HepG2 (cell line): ENCODE measurements around the gene MAP3K20. TPM values are rescaled to one million over a fixed set of nuclear protein-coding genes. Genes with fewer than 3 reads are reported as not detected.

Source experiments
- ATAC-seq: fragments of 200-7000 bp; cut with Tn5 transposase; 3 replicates; pipeline ENCODE4 v1.9.1; 2020; ENCODE audit warnings: mild to moderate bottlenecking, moderate library complexity
- BruUV-seq: library from RNA; stranded (reverse); fragments of 400-500 nt; replicated peaks from 2 replicates; lab custom pipeline; 2021; lab: Mats Ljungman, UMichigan
- CTCF ChIA-PET: fragments of 300-600 bp; formaldehyde crosslinking; extraction: SDS; loops from one replicate; lab custom pipeline; 2021; ENCODE audit warnings: low total read pairs, inconsistent platforms, low intra/inter-chr PET ratio; lab: Yijun Ruan, JAX
- POLR2A ChIA-PET: fragments of 350-600 bp; sonication (Branson Sonifier 250); formaldehyde crosslinking; loops from one replicate; lab custom pipeline; 2020; ENCODE audit warnings: antibody characterized with exemption, inconsistent platforms; lab: Yijun Ruan, JAX
- DNase-seq: peaks from one replicate; pipeline ENCODE4 v3.0.0-alpha.2; 2015; ENCODE audit warnings: low spot score
- FAIRE-seq: peaks from 3 replicates; lab custom pipeline; 2011; peaks lifted over from hg19 to GRCh38; lab: Jason Lieb, UNC
- H2AFZ ChIP-seq: one replicate; pipeline ENCODE4 v1.6.1; 2011; ENCODE audit warnings: low read length, inconsistent platforms
- H3K27ac ChIP-seq: fragments of 300-600 bp; 3 replicates; pipeline ENCODE4 v1.8.0; 2011; ENCODE audit warnings: mixed run types, mild to moderate bottlenecking, mixed read lengths, low read length, inconsistent platforms; ENCODE audit not compliant: insufficient read depth; ENCODE audit errors: extremely low read length
- H3K27me3 ChIP-seq, 2 experiments: fragments of 200-600 bp in 1 of 2; 2 replicates in 1 of 2; 3 replicates in 1 of 2; pipeline versions ENCODE4 v1.6.0 to v1.8.0; 2011; ENCODE audit warnings: low read length in 2 of 2, mild to moderate bottlenecking in 2 of 2, moderate library complexity in 2 of 2, inconsistent platforms in 1 of 2; ENCODE audit not compliant: insufficient read depth in 2 of 2, control insufficient read depth in 1 of 2
- H3K36me3 ChIP-seq, 2 experiments: fragments of 200-600 bp in 1 of 2; replicated peaks in 1 of 2; 2 replicates in 1 of 2; 3 replicates in 1 of 2; pipeline versions ENCODE4 v1.5.1 to v1.8.0; 2011; ENCODE audit warnings: low read length in 2 of 2, inconsistent platforms in 1 of 2; ENCODE audit not compliant: insufficient read depth in 2 of 2, control insufficient read depth in 1 of 2
- H3K4me1 ChIP-seq: 2 replicates; pipeline ENCODE4 v1.5.1; 2012; ENCODE audit warnings: low read length, inconsistent platforms; ENCODE audit not compliant: insufficient read depth
- H3K4me2 ChIP-seq: 2 replicates; pipeline ENCODE4 v1.6.0; 2011; ENCODE audit warnings: low read depth, low read length, inconsistent platforms
- H3K4me3 ChIP-seq, 3 experiments: fragments of 200-600 bp in 1 of 3; sonication (generic), shearing (Covaris generic) in 1 of 3; replicated peaks in 1 of 3; 2 replicates each; pipeline ENCODE4 v1.5.1; 2011 to 2016; ENCODE audit warnings: low read length in 3 of 3, inconsistent platforms in 2 of 3, low read depth in 2 of 3, mild to moderate bottlenecking in 2 of 3, control low read depth in 1 of 3, mixed read lengths in 1 of 3; ENCODE audit not compliant: insufficient read depth in 1 of 3
- H3K79me2 ChIP-seq: one replicate; pipeline ENCODE4 v1.6.1; 2011; ENCODE audit warnings: low read length, inconsistent platforms; ENCODE audit not compliant: insufficient read depth
- H3K9ac ChIP-seq: 2 replicates; pipeline ENCODE4 v1.6.0; 2011; ENCODE audit warnings: mild to moderate bottlenecking, low read depth, low read length, inconsistent platforms; ENCODE audit not compliant: insufficient read depth
- H3K9me3 ChIP-seq: 2 replicates; pipeline ENCODE4 v1.5.1; 2012; ENCODE audit warnings: mild to moderate bottlenecking, low read length
- H4K20me1 ChIP-seq: 2 replicates; pipeline ENCODE4 v1.6.0; 2011; ENCODE audit warnings: inconsistent platforms, mild to moderate bottlenecking, low read length, moderate library complexity; ENCODE audit not compliant: insufficient read depth
- AGO2 ChIP-seq: fragments of 200-400 bp; formaldehyde crosslinking; optimal IDR thresholded peaks from 2 replicates; pipeline ENCODE3; 2017; ENCODE audit warnings: mild to moderate bottlenecking, low read depth, low read length, moderate library complexity
- ARHGAP35 ChIP-seq: sonication (generic); formaldehyde crosslinking; IDR thresholded peaks from 2 replicates; pipeline ENCODE4 v1.9.0; 2022; ENCODE audit warnings: mild to moderate bottlenecking, inconsistent platforms, moderate library complexity, missing genetic modification reagents, borderline replicate concordance
- ATAD3A ChIP-seq: sonication (generic); formaldehyde crosslinking; IDR thresholded peaks from 2 replicates; pipeline ENCODE4 v1.4.0; 2020; ENCODE audit warnings: missing genetic modification reagents
- ATF7-NPFF ChIP-seq: sonication (generic); formaldehyde crosslinking; IDR thresholded peaks from 2 replicates; pipeline ENCODE4 v1.8.1; 2023; ENCODE audit warnings: mild to moderate bottlenecking, low read depth, missing genetic modification reagents, moderate library complexity
- CHCHD3 ChIP-seq: sonication (generic); formaldehyde crosslinking; IDR thresholded peaks from 2 replicates; pipeline ENCODE4 v1.8.0; 2022; ENCODE audit warnings: mild to moderate bottlenecking, missing genetic modification reagents, moderate library complexity
- CHD4 ChIP-seq: fragments of 200-600 bp; sonication (generic); IDR thresholded peaks from 2 replicates; pipeline ENCODE4 v1.7.0; 2017; ENCODE audit warnings: mild to moderate bottlenecking, low read length, borderline replicate concordance
- CREB1 ChIP-seq, 2 experiments: fragments of 450-650 bp in 1 of 2; IDR thresholded peaks; 2 replicates each; pipeline ENCODE4 v1.6.1; 2016 to 2017; ENCODE audit warnings: control low read depth in 1 of 2, mild to moderate bottlenecking in 1 of 2, missing compliant biosample characterization in 1 of 2, missing genetic modification characterization in 1 of 2
- FOSL2 ChIP-seq: sonication (generic); formaldehyde crosslinking; IDR thresholded peaks from 2 replicates; pipeline ENCODE4 v1.4.0; 2020; ENCODE audit warnings: missing genetic modification reagents
- HMG20A ChIP-seq: IDR thresholded peaks from 2 replicates; pipeline ENCODE4 v1.6.1; 2016; ENCODE audit warnings: borderline replicate concordance
- KDM6A ChIP-seq: IDR thresholded peaks from 2 replicates; pipeline ENCODE4 v1.6.1; 2016; ENCODE audit warnings: low read depth
- MAFG ChIP-seq: sonication (generic); formaldehyde crosslinking; IDR thresholded peaks from 2 replicates; pipeline ENCODE4 v1.5.1; 2020; ENCODE audit warnings: mild to moderate bottlenecking, missing genetic modification reagents
- MAFK ChIP-seq, 2 experiments: IDR thresholded peaks in 1 of 2; conservative IDR thresholded peaks in 1 of 2; 2 replicates each; pipeline ENCODE4 v1.6.1; 2011; ENCODE audit warnings: improper control_type of control experiment in 2 of 2, low read length in 2 of 2
- NFE2 ChIP-seq: sonication (generic); formaldehyde crosslinking; IDR thresholded peaks from 2 replicates; pipeline ENCODE4 v1.4.0; 2020; ENCODE audit warnings: missing genetic modification reagents
- NR2F2 ChIP-seq: IDR thresholded peaks from 2 replicates; pipeline ENCODE4 v1.6.1; 2012; ENCODE audit warnings: low read depth, inconsistent platforms, borderline replicate concordance
- RBM39 ChIP-seq: fragments of 200-400 bp; formaldehyde crosslinking; IDR thresholded peaks from one replicate; pipeline ENCODE4 v1.6.1; 2018; ENCODE audit warnings: antibody characterized with exemption, mild to moderate bottlenecking, low read depth, low read length; ENCODE audit not compliant: poor library complexity, severe bottlenecking
- SIN3B ChIP-seq: fragments of 150-350 bp; IDR thresholded peaks from 2 replicates; pipeline ENCODE4 v1.6.1; 2014; ENCODE audit warnings: low read length
- SMC3 ChIP-seq: IDR thresholded peaks from 2 replicates; pipeline ENCODE4 v1.6.1; 2011; ENCODE audit warnings: low read length, improper control_type of control experiment
- SOX5 ChIP-seq: IDR thresholded peaks from 2 replicates; pipeline ENCODE4 v1.6.1; 2016; ENCODE audit warnings: borderline replicate concordance
- ZEB1 ChIP-seq: IDR thresholded peaks from 2 replicates; pipeline ENCODE4 v1.6.1; 2012; ENCODE audit warnings: mild to moderate bottlenecking, low read depth, inconsistent platforms; ENCODE audit not compliant: insufficient replicate concordance
- ZNF331 ChIP-seq: sonication (generic); formaldehyde crosslinking; IDR thresholded peaks from 2 replicates; pipeline ENCODE4 v1.4.0; 2020; ENCODE audit warnings: missing genetic modification reagents
- ZNF552 ChIP-seq: sonication (generic); formaldehyde crosslinking; IDR thresholded peaks from 2 replicates; pipeline ENCODE4 v1.9.0; 2022; ENCODE audit warnings: missing genetic modification reagents, mild to moderate bottlenecking, borderline replicate concordance
- ZNF557 ChIP-seq: sonication (generic); formaldehyde crosslinking; IDR thresholded peaks from 2 replicates; pipeline ENCODE4 v1.4.0; 2020; ENCODE audit warnings: missing genetic modification reagents
- ZNF616 ChIP-seq: sonication (generic); formaldehyde crosslinking; IDR thresholded peaks from 2 replicates; pipeline ENCODE4 v1.5.0; 2020; ENCODE audit warnings: low read depth, mild to moderate bottlenecking, missing genetic modification reagents
- ZNF644 ChIP-seq: IDR thresholded peaks from 2 replicates; pipeline ENCODE4 v1.6.1; 2016; ENCODE audit warnings: low read depth
- ZNF768 ChIP-seq: sonication (generic); formaldehyde crosslinking; IDR thresholded peaks from 2 replicates; pipeline ENCODE4 v1.4.0; 2020; ENCODE audit warnings: missing genetic modification reagents
- ZNF883 ChIP-seq: sonication (generic); formaldehyde crosslinking; IDR thresholded peaks from 2 replicates; pipeline ENCODE4 v1.5.1; 2020; ENCODE audit warnings: mild to moderate bottlenecking, missing genetic modification reagents; ENCODE audit errors: not compliant biosample characterization
- WGBS: methylation state at CpG from one replicate; pipeline ENCODE4 v1.1.6; 2017; ENCODE audit warnings: low lambda C conversion rate; 5-methylcytosine and 5-hydroxymethylcytosine counted together
- in situ Hi-C: cut with HindIII; loops from 2 replicates; pipeline ENCODE4 v1.10.0; 2017; ENCODE audit warnings: low pct_unique_long_range_greater_than_20kb; ENCODE audit not compliant: extremely low pct_ligation_motif_present
- intact Hi-C: fragments of 100-400 bp; cut with micrococcal nuclease; formaldehyde crosslinking; loops from one replicate; pipeline ENCODE4 v1.10.0; 2022; ENCODE audit not compliant: unreplicated experiment
- polyA plus RNA-seq, 8 experiments: library from polyadenylated mRNA; depleted of rRNA in 3 of 8; stranded (reverse) in 7 of 8; unstranded in 1 of 8; fragments of >200 nt; fragmentation: Illumina TruSeq in 4 of 8; extraction: Trizol in 4 of 8; gene quantifications; 2 replicates each; pipeline versions ENCODE4 v1.2.1 to v1.2.3, GENCODE V29; 2011 to 2016; ENCODE audit warnings: low read depth in 4 of 8, missing spikeins in 1 of 8, mixed read lengths in 1 of 8; ENCODE audit not compliant: insufficient read depth in 1 of 8
- total RNA-seq, 5 experiments: library from RNA; depleted of rRNA; stranded (reverse); fragments of >200 nt; fragmentation: Illumina TruSeq; extraction: Trizol; gene quantifications; 2 replicates each; pipeline ENCODE4 v1.2.3, GENCODE V29; 2016; ENCODE audit warnings: low read depth in 1 of 5
- TF ChIP-seq, protein P1 (sequence below): sonication (generic); formaldehyde crosslinking; IDR thresholded peaks from 2 replicates; pipeline ENCODE4 v1.5.0; 2020; ENCODE audit warnings: missing genetic modification reagents

MAP3K20 gene
- total and polyA plus RNA-seq, 2 of the 13 experiments (the other 11 are each of a cell fraction or from before 2014, with no cell fraction given), result 5.2 to 13.5 TPM

- H3K4me1 ChIP-seq, result peaks cover 12% of the 10 kb centered on the region
- WGBS, result 94% methylated on average over 4 of the region's 4 CpGs
- H3K4me2 ChIP-seq, result no peak overlapping the region
- no peaks in the 10 kb centered on the region for H4K20me1 ChIP-seq
- H3K27me3 ChIP-seq, result no peaks in the 10 kb centered on the region
- POLR2A ChIA-PET, result no interaction called here
- CTCF ChIA-PET, result no interaction called here
- peak; percentile 15 for DNase-seq
- H3K9ac ChIP-seq, result no peak overlapping the region
- H3K79me2 ChIP-seq, result no peaks in the 10 kb centered on the region
- no TSS peak for BruUV-seq
- intact Hi-C loops, result loop anchor here (10.0 kb wide), 1 partner anchor 134 kb away; the partner anchor contains the start of gene CDCA7
- H3K4me3 ChIP-seq, result no peak overlapping the region
- no peak for ATAC-seq
- in situ Hi-C loops, result no loop called here
- H3K36me3 ChIP-seq, result no peaks in the 10 kb centered on the region
- H3K9me3 ChIP-seq, result no peaks in the 10 kb centered on the region
- FAIRE-seq, result no peak
- no peak overlapping the region for H3K27ac ChIP-seq
- no peak overlapping the region for H2AFZ ChIP-seq
- TF ChIP-seq ZNF883 (CRISPR knock-in tag) (no peak), ATAD3A (CRISPR knock-in tag) (no peak), MAFK (conservative IDR thresholded peaks at IDR 0.05 in 1 of 2, IDR thresholded peaks at IDR 0.05 in 1 of 2; ENCODE audit: low read length in 2 of 2) (peak; percentile 59 to 68; a peak in 3 of 4 replicates), FOSL2 (CRISPR knock-in tag) (no peak), ARHGAP35 (no peak), ZNF644 (CRISPR knock-in tag) (no peak), CHCHD3 (CRISPR knock-in tag) (no peak), NR2F2 (no peak), SIN3B (no peak), ATF7-NPFF (CRISPR knock-in tag) (no peak), ZNF557 (CRISPR knock-in tag) (no peak), ZNF331 (CRISPR knock-in tag) (no peak), NFE2 (CRISPR knock-in tag) (no peak), SOX5 (CRISPR knock-in tag) (no peak), ZNF616 (CRISPR knock-in tag) (no peak), HMG20A (peak; percentile 28; the same call in 1 of the 2 replicates), ZEB1 (no peak), SMC3 (no peak), ZNF552 (CRISPR knock-in tag) (no peak), CHD4 (no peak), KDM6A (CRISPR knock-in tag) (no peak), MAFG (CRISPR knock-in tag) (no peak), RBM39 (no peak), AGO2 (no peak), ZNF768 (no peak), CREB1 (IDR thresholded peaks at IDR 0.05) (peak; percentile 52; the same call in 1 of the 2 replicates), CREB1 (CRISPR knock-in tag; IDR thresholded peaks at IDR 0.05) (no peak)
- TF ChIP-seq, protein P1, sequence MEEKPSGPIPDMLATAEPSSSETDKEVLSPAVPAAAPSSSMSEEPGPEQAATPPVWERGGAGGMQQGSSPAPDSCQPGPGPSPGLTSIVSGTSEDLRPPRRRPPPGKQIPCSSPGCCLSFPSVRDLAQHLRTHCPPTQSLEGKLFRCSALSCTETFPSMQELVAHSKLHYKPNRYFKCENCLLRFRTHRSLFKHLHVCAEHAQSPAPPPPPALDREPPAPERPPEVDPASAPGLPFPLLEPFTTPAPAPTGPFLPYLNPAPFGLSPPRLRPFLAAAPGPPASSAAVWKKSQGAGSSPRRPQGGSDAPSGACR (CRISPR knock-in tag), result no peak
Observed at GRCh38 chr2:173221132-173221695, 145.6 kb downstream of the MAP3K20 start.
